Fibroblast of lung (primary cell): Measurements from ENCODE around the gene RPL19.

Source experiments
- CTCF ChIP-seq, 2 donors: IDR thresholded peaks in 1 of 2; conservative IDR thresholded peaks in 1 of 2; 1 replicate in 1 of 2; 2 replicates in 1 of 2; pipeline ENCODE4 v1.5.1; 2011 to 2012; ENCODE audit warnings: low read length in 2 of 2, control low read depth in 1 of 2, inconsistent platforms in 1 of 2, low read depth in 1 of 2, mild to moderate bottlenecking in 1 of 2
- EZH2 ChIP-seq: IDR thresholded peaks from 2 replicates; pipeline ENCODE4 v1.5.1; 2012; ENCODE audit warnings: low read length, control low read depth, mild to moderate bottlenecking; ENCODE audit errors: missing control alignments

GRCh38 chr17:39229274-39229913, 29.3 kb downstream of the RPL19 start:
- TF ChIP-seq CTCF (conservative IDR thresholded peaks at IDR 0.05 in 1 of 2, IDR thresholded peaks at IDR 0.05 in 1 of 2; ENCODE audit: low read depth in 1 of 2, low read length in 2 of 2) (no peak), EZH2 (no peak)
